22Rv1 (cell line): ENCODE measurements around the gene IDH1.

ENCODE experiments used
- ZFX ChIP-seq: fragments of 450-650 bp; IDR thresholded peaks from 2 replicates; pipeline ENCODE4 v1.6.1; 2017; ENCODE audit warnings: antibody characterized with exemption, borderline replicate concordance
- TF ChIP-seq, protein P1 (sequence below): fragments of 450-650 bp; IDR thresholded peaks from 2 replicates; pipeline ENCODE4 v1.5.1; 2017; ENCODE audit warnings: mild to moderate bottlenecking

- TF ChIP-seq, protein P1, sequence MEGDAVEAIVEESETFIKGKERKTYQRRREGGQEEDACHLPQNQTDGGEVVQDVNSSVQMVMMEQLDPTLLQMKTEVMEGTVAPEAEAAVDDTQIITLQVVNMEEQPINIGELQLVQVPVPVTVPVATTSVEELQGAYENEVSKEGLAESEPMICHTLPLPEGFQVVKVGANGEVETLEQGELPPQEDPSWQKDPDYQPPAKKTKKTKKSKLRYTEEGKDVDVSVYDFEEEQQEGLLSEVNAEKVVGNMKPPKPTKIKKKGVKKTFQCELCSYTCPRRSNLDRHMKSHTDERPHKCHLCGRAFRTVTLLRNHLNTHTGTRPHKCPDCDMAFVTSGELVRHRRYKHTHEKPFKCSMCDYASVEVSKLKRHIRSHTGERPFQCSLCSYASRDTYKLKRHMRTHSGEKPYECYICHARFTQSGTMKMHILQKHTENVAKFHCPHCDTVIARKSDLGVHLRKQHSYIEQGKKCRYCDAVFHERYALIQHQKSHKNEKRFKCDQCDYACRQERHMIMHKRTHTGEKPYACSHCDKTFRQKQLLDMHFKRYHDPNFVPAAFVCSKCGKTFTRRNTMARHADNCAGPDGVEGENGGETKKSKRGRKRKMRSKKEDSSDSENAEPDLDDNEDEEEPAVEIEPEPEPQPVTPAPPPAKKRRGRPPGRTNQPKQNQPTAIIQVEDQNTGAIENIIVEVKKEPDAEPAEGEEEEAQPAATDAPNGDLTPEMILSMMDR, result no peak
- no peak for TF ChIP-seq ZFX
Observed at GRCh38 chr2:208297961-208298360, 43.1 kb upstream of the IDH1 start.
